ENCODE measurements around the gene NUDT7.

The NUDT7 gene

DNA sequence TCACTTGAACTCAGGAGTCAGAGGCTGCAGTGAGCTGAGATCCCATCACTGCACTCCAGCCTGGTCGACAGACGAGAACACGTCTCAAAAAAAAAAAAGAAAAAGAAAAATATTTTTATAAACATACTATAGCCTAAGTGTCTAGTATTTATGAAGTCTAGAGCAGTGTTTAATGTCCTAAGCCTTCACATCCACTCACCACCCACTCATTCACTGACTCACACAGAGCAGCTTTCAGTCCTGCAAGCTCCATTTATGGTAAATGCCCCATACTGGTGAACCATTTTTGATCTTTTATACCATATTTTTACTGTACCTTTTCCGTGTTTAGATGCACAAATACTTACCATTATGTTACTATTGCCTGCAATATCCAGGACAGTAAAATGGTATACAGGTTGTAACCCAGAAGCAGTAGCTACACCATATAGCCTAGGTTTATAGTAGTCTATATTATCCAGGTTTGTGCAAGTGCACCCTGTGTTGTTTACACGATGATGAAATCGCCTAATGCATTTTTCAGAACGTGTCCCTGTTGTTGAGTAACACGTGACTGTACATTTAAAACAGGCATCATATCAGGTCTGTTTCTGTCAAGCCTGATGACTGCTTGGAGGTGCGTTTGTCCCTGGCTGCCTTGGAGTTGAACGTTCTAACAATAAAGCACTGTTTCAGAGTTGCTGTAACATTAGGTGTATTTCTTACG, 10.1 kb downstream of the NUDT7 start:
- Histone ChIP-seq H3K9ac (ENCODE audit: low read depth, low read length) (no peak overlapping the region), H3K36me3 (ENCODE audit: control insufficient read depth, insufficient read depth, low read length) (no peaks in the 10 kb centered on the region), H3K9me3 (ENCODE audit: control insufficient read depth, insufficient read depth, low read length) (no peaks in the 10 kb centered on the region), H3K4me1 (ENCODE audit: control insufficient read depth, insufficient read depth, low read length) (no peaks in the 10 kb centered on the region), H3K27me3 (ENCODE audit: control insufficient read depth, insufficient read depth, low read length) (no peaks in the 10 kb centered on the region), H3K4me3 (ENCODE audit: low read depth, low read length) (no peak overlapping the region)

DNA sequence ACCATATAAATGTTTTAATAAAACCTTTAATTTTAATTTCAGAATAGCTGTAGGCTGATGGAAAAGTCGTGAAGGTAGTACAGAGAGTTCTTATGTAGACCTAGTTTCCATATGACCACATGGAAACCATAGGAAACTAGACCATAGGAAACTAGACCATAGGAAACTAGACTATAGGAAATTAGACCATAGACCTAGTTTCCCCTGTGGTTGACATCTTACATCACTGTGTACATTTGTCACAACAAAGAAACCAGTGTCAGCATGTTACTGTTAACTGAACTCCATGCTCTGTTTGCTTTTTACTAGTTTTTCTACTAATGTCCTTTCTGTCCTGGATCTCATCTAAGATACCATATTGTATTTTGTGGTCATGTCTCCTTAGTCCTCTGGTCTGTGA, 14.6 kb downstream of the NUDT7 start:
- Histone ChIP-seq H3K4me3 (ENCODE audit: low read depth, low read length) (no peak overlapping the region), H3K4me1 (ENCODE audit: control insufficient read depth, insufficient read depth, low read length) (no peaks in the 10 kb centered on the region), H3K9me3 (ENCODE audit: control insufficient read depth, insufficient read depth, low read length) (no peaks in the 10 kb centered on the region), H3K9ac (ENCODE audit: low read depth, low read length) (no peak overlapping the region), H3K27me3 (ENCODE audit: control insufficient read depth, insufficient read depth, low read length) (no peaks in the 10 kb centered on the region), H3K36me3 (ENCODE audit: control insufficient read depth, insufficient read depth, low read length) (no peaks in the 10 kb centered on the region)

DNA sequence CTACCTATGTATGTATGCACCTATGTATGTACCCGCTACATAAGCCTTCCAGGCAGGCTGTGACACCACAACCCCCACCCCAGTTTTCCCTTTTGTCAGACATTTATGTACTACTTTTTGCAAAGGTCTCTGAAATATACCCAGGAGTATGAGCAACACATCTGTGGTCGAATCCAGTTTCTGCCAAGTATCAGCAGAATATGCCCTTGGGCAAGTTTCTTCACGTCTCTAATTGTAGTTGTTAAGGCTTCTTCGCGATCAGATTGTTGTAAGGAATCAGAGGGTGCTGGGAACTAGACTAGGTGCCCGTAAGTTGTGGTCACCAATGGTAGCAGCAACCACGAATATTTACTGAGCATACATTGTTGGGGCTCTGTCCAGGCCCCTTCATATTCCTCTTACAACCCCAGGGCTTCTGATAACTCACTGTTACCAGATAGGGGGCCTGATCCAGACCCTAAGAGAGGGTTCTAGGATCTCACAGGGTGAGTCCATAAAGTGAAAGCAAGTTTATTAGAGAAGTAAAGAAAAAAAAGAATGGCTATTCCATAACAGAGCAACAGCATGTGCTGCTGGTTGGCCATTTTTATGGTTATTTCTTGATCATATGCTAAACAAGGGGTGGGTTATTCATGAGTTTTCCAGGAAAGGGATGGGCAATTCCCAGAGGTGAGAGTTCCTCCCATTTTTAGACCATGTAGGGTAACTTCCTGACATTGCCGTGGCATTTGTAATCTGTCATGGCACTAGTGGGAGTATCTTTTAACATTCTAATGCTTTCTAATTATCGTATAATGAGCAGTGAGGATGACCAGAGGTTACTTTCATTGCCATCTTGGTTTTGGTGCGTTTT, 16.6 kb downstream of the NUDT7 start:
- H3K27me3 ChIP-seq (ENCODE audit: control insufficient read depth, insufficient read depth, low read length): no peaks in the 10 kb centered on the region
- H3K4me3 ChIP-seq (ENCODE audit: low read depth, low read length): no peak overlapping the region
- no peak overlapping the region for H3K9ac ChIP-seq (ENCODE audit: low read depth, low read length)
- no peaks in the 10 kb centered on the region for H3K36me3 ChIP-seq (ENCODE audit: control insufficient read depth, insufficient read depth, low read length)
- no peaks in the 10 kb centered on the region for H3K4me1 ChIP-seq (ENCODE audit: control insufficient read depth, insufficient read depth, low read length)
- H3K9me3 ChIP-seq (ENCODE audit: control insufficient read depth, insufficient read depth, low read length): no peaks in the 10 kb centered on the region

DNA sequence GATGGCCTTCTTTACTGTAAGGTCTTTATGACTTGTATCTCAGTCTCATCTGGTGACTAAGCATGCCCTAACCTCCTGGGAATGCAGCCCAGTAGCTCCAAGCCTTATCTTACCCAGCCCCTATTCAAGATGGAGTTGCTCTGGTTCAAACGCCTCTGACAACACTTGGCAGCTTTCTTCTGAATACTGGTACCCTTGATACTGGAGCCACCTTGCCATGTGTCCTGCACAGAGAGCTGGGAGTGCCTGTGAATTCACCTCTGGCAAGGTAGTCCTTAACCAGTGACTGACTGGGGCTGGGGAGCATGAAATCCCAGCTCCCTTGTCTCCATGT, 17.2 kb downstream of the NUDT7 start:
- Histone ChIP-seq H3K4me1 (ENCODE audit: control insufficient read depth, insufficient read depth, low read length) (no peaks in the 10 kb centered on the region), H3K9ac (ENCODE audit: low read depth, low read length) (no peak overlapping the region), H3K36me3 (ENCODE audit: control insufficient read depth, insufficient read depth, low read length) (no peaks in the 10 kb centered on the region), H3K9me3 (ENCODE audit: control insufficient read depth, insufficient read depth, low read length) (no peaks in the 10 kb centered on the region), H3K4me3 (ENCODE audit: low read depth, low read length) (no peak overlapping the region), H3K27me3 (ENCODE audit: control insufficient read depth, insufficient read depth, low read length) (no peaks in the 10 kb centered on the region)

DNA sequence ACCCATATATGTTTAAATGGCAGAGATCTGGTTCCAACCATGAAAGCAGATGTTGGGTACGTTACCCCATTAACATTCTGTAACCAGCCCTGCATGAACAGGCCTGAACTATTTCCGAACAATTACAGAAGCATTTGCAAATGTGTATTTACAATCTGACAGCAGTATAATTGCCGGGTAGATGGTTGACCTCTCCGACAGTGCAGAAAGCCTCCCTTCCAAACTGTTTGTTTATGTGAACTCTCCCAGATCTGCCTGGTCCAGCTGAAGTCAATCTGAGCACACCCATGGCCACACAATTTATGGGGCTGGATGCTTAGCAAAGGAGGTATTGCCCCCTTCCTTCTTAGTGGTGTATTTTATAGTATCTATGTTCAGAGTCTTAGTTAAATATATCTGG, 21.8 kb downstream of the NUDT7 start:
- H3K4me1 ChIP-seq (ENCODE audit: control insufficient read depth, insufficient read depth, low read length): no peaks in the 10 kb centered on the region
- H3K9me3 ChIP-seq (ENCODE audit: control insufficient read depth, insufficient read depth, low read length): no peaks in the 10 kb centered on the region
- no peaks in the 10 kb centered on the region for H3K36me3 ChIP-seq (ENCODE audit: control insufficient read depth, insufficient read depth, low read length)
- no peak overlapping the region for H3K9ac ChIP-seq (ENCODE audit: low read depth, low read length)
- H3K27me3 ChIP-seq (ENCODE audit: control insufficient read depth, insufficient read depth, low read length): no peaks in the 10 kb centered on the region
- no peak overlapping the region for H3K4me3 ChIP-seq (ENCODE audit: low read depth, low read length)

DNA sequence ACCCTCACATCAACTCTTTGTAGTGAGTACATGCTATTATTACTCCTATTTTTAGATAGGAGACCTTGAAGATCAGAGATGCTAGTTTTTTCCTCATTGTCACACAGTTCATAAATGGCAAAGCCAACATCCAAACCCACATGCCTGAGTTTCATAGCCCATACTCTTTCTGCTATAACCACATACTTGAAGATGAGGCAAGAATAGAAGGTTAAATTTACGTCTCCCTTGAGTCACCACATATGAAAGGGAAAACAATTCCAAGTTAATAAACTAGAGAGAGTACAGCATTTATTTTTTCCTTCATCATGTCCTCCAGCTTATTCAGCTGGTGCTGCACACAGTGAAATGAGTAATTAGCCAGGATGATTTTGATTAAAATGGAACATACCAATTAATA, 23.7 kb downstream of the NUDT7 start:
- Histone ChIP-seq H3K27me3 (ENCODE audit: control insufficient read depth, insufficient read depth, low read length) (no peaks in the 10 kb centered on the region), H3K36me3 (ENCODE audit: control insufficient read depth, insufficient read depth, low read length) (no peaks in the 10 kb centered on the region), H3K4me1 (ENCODE audit: control insufficient read depth, insufficient read depth, low read length) (no peaks in the 10 kb centered on the region), H3K4me3 (ENCODE audit: low read depth, low read length) (no peak overlapping the region), H3K9ac (ENCODE audit: low read depth, low read length) (no peak overlapping the region), H3K9me3 (ENCODE audit: control insufficient read depth, insufficient read depth, low read length) (no peaks in the 10 kb centered on the region)

DNA sequence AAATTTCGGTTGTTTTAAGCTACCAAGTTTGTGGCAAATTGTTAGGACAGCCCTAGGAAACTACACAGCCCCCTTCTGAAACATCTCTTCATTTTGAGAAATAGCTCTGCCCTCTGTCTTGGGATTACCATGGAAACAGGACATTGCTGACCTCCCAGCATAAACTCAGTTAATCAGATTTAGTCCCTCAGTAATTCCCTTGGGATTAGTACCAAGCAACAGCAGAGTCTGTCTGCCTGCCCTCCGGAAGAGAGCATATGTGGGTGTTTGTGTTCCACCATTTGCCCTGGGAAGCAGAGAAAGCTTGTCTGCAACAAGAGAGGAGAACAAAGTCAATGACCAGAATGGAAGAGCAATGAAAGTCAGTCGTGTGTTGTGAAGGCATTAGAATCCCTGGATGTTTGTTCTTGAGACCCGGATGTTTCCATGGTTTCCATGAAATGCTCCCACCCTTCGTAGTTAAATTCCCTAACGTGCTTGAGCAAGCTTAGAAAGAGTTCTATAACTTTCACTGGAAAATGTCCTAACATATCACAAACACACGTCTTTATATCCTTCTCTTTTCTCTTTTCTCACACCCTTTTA, 26.2 kb downstream of the NUDT7 start:
- Histone ChIP-seq H3K9me3 (ENCODE audit: control insufficient read depth, insufficient read depth, low read length) (no peaks in the 10 kb centered on the region), H3K9ac (ENCODE audit: low read depth, low read length) (no peak overlapping the region), H3K4me1 (ENCODE audit: control insufficient read depth, insufficient read depth, low read length) (no peaks in the 10 kb centered on the region), H3K36me3 (ENCODE audit: control insufficient read depth, insufficient read depth, low read length) (no peaks in the 10 kb centered on the region), H3K4me3 (ENCODE audit: low read depth, low read length) (no peak overlapping the region), H3K27me3 (ENCODE audit: control insufficient read depth, insufficient read depth, low read length) (no peaks in the 10 kb centered on the region)

DNA sequence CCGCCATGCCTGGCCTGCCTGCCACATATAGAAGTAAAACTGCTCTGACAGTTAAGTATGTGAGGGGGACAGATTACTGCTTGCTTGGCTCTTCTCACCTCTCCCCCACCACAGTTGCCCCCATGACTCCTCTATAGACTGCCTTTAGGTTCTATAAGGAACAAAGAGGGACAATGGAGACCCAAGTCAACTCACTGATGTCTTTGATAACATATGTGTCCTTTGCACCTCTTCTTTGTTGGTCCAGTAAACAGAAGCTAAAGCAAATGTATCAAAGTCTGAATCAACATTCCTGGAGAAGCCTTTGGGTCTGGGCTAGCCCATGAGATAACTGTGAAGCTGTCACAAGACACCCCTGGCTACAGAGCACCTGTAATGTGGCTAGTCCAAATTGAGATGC, 27.1 kb downstream of the NUDT7 start:
- H3K9ac ChIP-seq (ENCODE audit: low read depth, low read length): no peak overlapping the region
- H3K9me3 ChIP-seq (ENCODE audit: control insufficient read depth, insufficient read depth, low read length): no peaks in the 10 kb centered on the region
- no peaks in the 10 kb centered on the region for H3K4me1 ChIP-seq (ENCODE audit: control insufficient read depth, insufficient read depth, low read length)
- H3K36me3 ChIP-seq (ENCODE audit: control insufficient read depth, insufficient read depth, low read length): no peaks in the 10 kb centered on the region
- no peaks in the 10 kb centered on the region for H3K27me3 ChIP-seq (ENCODE audit: control insufficient read depth, insufficient read depth, low read length)
- H3K4me3 ChIP-seq (ENCODE audit: low read depth, low read length): no peak overlapping the region

DNA sequence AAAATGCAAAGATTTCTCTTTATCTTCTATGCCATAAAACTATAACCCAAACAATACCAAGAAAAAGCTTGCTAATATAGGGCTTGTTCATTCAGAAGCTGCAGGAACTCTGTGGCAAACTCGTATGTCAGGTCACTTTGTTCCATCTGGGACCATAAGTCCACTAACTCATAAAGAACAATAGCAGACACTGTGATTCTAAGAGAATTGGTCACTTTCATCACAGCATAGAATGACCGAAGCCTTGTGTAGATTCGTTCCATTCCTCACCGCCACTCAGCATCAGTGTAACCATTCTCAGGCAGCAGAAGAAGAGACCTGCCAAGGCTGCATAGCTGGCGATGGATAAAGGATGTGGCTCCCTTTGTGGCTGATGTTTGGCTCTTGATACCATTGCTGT, 35.7 kb downstream of the NUDT7 start:
- H3K9me3 ChIP-seq (ENCODE audit: control insufficient read depth, insufficient read depth, low read length): no peaks in the 10 kb centered on the region
- no peak overlapping the region for H3K4me3 ChIP-seq (ENCODE audit: low read depth, low read length)
- H3K9ac ChIP-seq (ENCODE audit: low read depth, low read length): no peak overlapping the region
- no peaks in the 10 kb centered on the region for H3K27me3 ChIP-seq (ENCODE audit: control insufficient read depth, insufficient read depth, low read length)
- H3K4me1 ChIP-seq (ENCODE audit: control insufficient read depth, insufficient read depth, low read length): no peaks in the 10 kb centered on the region
- H3K36me3 ChIP-seq (ENCODE audit: control insufficient read depth, insufficient read depth, low read length): no peaks in the 10 kb centered on the region

DNA sequence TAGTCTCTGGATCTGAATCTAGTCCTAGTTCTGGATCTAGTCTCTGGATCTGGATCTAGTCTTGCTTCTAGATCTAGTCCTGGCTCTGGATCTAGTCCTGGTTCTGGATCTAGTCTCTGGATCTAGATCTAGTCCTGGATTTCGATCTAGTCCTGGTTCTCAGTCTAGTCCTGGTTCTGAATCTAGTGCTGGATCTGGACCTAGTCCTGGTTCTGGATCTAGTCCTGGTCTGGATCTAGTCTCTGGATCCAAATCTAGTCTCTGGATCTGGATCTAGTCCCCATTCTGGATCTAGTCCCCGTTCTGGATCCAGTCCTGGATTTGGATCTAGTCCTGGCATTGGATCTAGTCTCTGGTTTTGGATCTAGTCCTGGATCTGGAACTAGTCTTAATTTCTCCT, 36.2 kb downstream of the NUDT7 start:
- no peaks in the 10 kb centered on the region for H3K4me1 ChIP-seq (ENCODE audit: control insufficient read depth, insufficient read depth, low read length)
- no peaks in the 10 kb centered on the region for H3K36me3 ChIP-seq (ENCODE audit: control insufficient read depth, insufficient read depth, low read length)
- no peak overlapping the region for H3K9ac ChIP-seq (ENCODE audit: low read depth, low read length)
- H3K4me3 ChIP-seq (ENCODE audit: low read depth, low read length): no peak overlapping the region
- no peaks in the 10 kb centered on the region for H3K9me3 ChIP-seq (ENCODE audit: control insufficient read depth, insufficient read depth, low read length)
- no peaks in the 10 kb centered on the region for H3K27me3 ChIP-seq (ENCODE audit: control insufficient read depth, insufficient read depth, low read length)

DNA sequence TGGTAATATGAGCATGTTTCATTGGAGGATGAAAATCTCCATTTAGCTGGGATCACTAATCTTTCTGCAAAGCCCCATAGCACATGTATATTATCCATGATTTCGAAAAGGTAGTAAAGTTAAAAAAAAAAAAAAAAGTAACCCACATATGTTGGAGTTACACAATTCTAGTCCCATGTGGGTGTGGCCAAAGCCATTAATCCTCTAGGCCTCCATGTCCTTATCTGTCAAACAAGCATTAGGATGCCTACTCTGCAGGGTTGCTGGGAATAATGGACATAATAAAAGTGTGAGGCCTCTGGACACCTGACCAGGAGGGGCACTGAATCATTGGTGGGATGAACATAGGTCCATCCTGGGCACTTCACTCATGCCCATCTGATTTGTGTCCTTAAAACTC, 36.9 kb downstream of the NUDT7 start:
- Histone ChIP-seq H3K4me1 (ENCODE audit: control insufficient read depth, insufficient read depth, low read length) (no peaks in the 10 kb centered on the region), H3K9ac (ENCODE audit: low read depth, low read length) (no peak overlapping the region), H3K36me3 (ENCODE audit: control insufficient read depth, insufficient read depth, low read length) (no peaks in the 10 kb centered on the region), H3K9me3 (ENCODE audit: control insufficient read depth, insufficient read depth, low read length) (no peaks in the 10 kb centered on the region), H3K27me3 (ENCODE audit: control insufficient read depth, insufficient read depth, low read length) (no peaks in the 10 kb centered on the region), H3K4me3 (ENCODE audit: low read depth, low read length) (no peak overlapping the region)

DNA sequence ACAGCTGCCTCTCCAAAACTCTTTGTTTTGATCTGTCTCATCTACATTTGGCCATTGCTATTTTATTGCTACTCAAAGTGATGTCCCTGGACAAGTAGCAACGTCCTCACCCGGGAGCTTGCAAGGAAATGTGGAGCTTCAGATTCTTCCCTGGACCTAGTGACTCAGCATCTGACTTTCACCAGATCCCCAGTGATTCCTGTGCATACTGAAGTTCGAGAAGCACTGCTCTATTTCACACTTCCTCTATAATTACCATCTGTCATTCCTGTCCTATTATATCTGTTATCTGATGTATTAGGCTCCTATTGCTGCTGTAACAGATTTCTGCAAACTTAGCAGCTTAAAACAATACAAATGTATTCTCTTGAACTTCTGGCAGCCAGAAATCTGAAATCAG, 37.5 kb downstream of the NUDT7 start:
- H3K4me1 ChIP-seq (ENCODE audit: control insufficient read depth, insufficient read depth, low read length): no peaks in the 10 kb centered on the region
- no peaks in the 10 kb centered on the region for H3K27me3 ChIP-seq (ENCODE audit: control insufficient read depth, insufficient read depth, low read length)
- no peaks in the 10 kb centered on the region for H3K36me3 ChIP-seq (ENCODE audit: control insufficient read depth, insufficient read depth, low read length)
- no peak overlapping the region for H3K4me3 ChIP-seq (ENCODE audit: low read depth, low read length)
- no peak overlapping the region for H3K9ac ChIP-seq (ENCODE audit: low read depth, low read length)
- H3K9me3 ChIP-seq (ENCODE audit: control insufficient read depth, insufficient read depth, low read length): no peaks in the 10 kb centered on the region
